ENCODE measurements around the gene AHNAK. TPM values are rescaled to one million over a fixed set of nuclear protein-coding genes. Genes with fewer than 3 reads are reported as not detected.

The AHNAK gene
- total and polyA plus RNA-seq, 8 donors = 176 to 636 (median 219) TPM

GRCh38 chr11:62556875-62557631, 10.4 kb upstream of the AHNAK start:
- TF ChIP-seq, protein P1, sequence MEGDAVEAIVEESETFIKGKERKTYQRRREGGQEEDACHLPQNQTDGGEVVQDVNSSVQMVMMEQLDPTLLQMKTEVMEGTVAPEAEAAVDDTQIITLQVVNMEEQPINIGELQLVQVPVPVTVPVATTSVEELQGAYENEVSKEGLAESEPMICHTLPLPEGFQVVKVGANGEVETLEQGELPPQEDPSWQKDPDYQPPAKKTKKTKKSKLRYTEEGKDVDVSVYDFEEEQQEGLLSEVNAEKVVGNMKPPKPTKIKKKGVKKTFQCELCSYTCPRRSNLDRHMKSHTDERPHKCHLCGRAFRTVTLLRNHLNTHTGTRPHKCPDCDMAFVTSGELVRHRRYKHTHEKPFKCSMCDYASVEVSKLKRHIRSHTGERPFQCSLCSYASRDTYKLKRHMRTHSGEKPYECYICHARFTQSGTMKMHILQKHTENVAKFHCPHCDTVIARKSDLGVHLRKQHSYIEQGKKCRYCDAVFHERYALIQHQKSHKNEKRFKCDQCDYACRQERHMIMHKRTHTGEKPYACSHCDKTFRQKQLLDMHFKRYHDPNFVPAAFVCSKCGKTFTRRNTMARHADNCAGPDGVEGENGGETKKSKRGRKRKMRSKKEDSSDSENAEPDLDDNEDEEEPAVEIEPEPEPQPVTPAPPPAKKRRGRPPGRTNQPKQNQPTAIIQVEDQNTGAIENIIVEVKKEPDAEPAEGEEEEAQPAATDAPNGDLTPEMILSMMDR (IDR thresholded peaks at IDR 0.05) = no peak
- peak in 1 of 4 donors; percentile 11 for DNase-seq
- intact Hi-C loops (cut with DNase I) = no loop called here
- Histone ChIP-seq H3K4me3 (no peak overlapping the region), H3K27ac (peak overlapping the region; percentile 95 to 97), H3K4me1 (peaks cover 55 to 90% of the 10 kb centered on the region in 2 donors), H3K27me3 (no peaks in the 10 kb centered on the region), H3K36me3 (peaks cover 0 to 50% of the 10 kb centered on the region in 2 donors), H3K9me3 (no peaks in the 10 kb centered on the region)
- ATAC-seq = no peak

DNA sequence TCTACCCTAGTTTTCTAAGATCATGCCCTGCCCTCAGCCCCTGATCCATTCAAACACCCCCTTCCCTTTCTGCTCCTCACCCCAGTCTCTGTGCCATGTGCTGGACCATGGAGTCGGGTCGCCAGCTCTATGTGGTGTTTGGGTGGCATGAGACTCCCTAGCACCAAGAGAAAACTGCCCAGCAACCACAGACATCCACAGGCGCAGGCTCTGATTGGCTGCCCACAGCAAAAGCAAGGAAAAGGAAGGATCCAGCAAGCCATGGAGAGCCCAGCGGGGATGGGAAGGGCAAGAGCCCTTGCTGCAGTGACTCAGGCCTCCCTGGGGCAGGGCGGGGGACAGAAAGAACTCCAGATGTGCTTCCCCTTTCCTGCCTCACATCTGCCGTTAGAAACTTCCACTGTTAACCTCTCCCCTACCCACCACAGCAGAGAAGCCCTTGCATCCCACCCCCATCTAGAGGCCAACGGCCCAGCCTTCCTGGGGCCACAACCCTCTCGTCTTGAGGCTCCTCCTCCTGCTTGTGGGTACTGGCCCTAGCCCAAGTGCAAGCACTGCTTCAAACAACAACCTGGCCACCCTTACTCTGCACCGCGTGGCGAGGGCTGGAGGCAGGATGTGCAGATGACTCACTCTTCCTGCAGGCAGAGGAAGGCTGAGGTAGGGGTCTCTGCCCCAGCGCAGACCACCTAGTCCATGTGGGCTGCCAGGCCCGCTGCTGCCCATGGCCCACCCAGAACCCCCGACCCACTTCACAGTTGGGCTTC, 9.7 kb upstream of the AHNAK start:
- Histone ChIP-seq H3K36me3 (peaks cover 0 to 42% of the 10 kb centered on the region in 2 donors), H3K4me3 (peak overlapping the region in 1 of 2 donors; percentile 6), H3K4me1 (peaks cover 62 to 96% of the 10 kb centered on the region in 2 donors), H3K9me3 (no peaks in the 10 kb centered on the region), H3K27me3 (no peaks in the 10 kb centered on the region), H3K27ac (peak overlapping the region; percentile 95 to 97)
- TF ChIP-seq, protein P1 (IDR thresholded peaks at IDR 0.05) = no peak
- ATAC-seq (peak; percentile 66), DNase-seq (peak in 3 of 4 donors; percentile 86 to 93 (median 93))
- intact Hi-C loops (cut with DNase I) = no loop called here

GRCh38 chr11:62555464-62556107, 9.0 kb upstream of the AHNAK start:
- peak in 3 of 4 donors; percentile 74 to 80 (median 78) for DNase-seq
- Histone ChIP-seq H3K36me3 (peaks cover 0 to 35% of the 10 kb centered on the region in 2 donors), H3K27ac (peak overlapping the region; percentile 95 to 97), H3K4me3 (peak overlapping the region in 1 of 2 donors; percentile 6), H3K9me3 (no peaks in the 10 kb centered on the region), H3K27me3 (no peaks in the 10 kb centered on the region), H3K4me1 (peaks cover 57 to 96% of the 10 kb centered on the region in 2 donors)
- intact Hi-C loops (cut with DNase I) = no loop called here
- TF ChIP-seq, protein P1 (IDR thresholded peaks at IDR 0.05) = no peak
- ATAC-seq = peak; percentile 8

DNA sequence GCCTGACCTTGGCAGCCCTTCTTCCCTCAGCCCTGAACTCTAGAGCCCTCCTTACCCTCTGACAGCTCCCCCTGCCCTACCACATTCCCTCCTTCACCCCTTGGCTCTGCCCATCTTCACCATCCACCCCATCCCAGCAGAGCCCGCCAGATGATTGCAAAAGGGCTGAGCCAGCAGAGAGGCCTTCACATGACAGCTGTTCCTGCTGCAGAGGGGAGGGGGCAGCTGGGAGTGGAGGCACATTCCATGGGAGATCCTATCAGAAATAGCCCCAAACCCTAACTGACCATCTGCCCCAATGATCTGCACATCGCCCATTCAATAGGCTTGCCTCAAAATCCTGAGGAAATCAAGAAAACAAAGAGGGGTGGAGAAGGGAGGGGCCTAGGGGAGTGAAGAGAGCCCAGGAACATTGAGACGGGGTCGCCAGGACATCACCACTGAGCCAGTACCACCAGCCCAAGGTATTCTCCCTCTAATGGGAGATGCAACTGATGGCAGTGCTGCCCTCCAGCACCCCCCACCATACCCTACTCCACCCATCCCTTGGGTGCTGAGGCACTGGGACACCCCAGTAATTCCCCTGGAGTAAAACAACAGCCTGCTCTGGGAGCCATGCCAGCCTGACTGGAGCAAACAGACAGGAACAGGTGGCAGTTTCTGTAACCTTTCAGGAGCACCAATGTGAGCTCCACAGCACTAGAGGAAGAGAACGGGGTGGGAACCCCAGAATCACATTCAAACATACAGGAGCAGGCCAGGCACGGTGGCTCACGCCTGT, 8.0 kb upstream of the AHNAK start:
- DNase-seq = no peak
- TF ChIP-seq, protein P1 (IDR thresholded peaks at IDR 0.05) = no peak
- no peak for ATAC-seq
- Histone ChIP-seq H3K9me3 (no peaks in the 10 kb centered on the region), H3K36me3 (peaks cover 0 to 25% of the 10 kb centered on the region in 2 donors), H3K4me1 (peaks cover 54 to 94% of the 10 kb centered on the region in 2 donors), H3K27me3 (no peaks in the 10 kb centered on the region), H3K4me3 (no peak overlapping the region), H3K27ac (peak overlapping the region; percentile 95 to 97)
- intact Hi-C loops (cut with DNase I) = no loop called here

Measured in left lung (tissue), 10 donors.